Measurements from ENCODE around the gene KCNQ5. TPM values are rescaled to one million over a fixed set of nuclear protein-coding genes. Genes with fewer than 3 reads are reported as not detected.

The KCNQ5 gene
- total and polyA plus RNA-seq, 2 of the 8 experiments (the other 6 are each of a cell fraction or from before 2014, with no cell fraction given) = 0.83 to 1.2 TPM

GRCh38 chr6:73062130-73062529, 440.3 kb downstream of the KCNQ5 start (continued):
- TF ChIP-seq ATF2 (IDR thresholded peaks at IDR 0.05; ENCODE audit: low read length) (no peak), SRF (IDR thresholded peaks at IDR 0.05; ENCODE audit: low read depth, low read length) (no peak), FOSL1 (IDR thresholded peaks at IDR 0.05; ENCODE audit: insufficient read depth, low read depth, low read length) (no peak), GTF2F1 (IDR thresholded peaks at IDR 0.05; ENCODE audit: borderline replicate concordance, low read depth, low read length) (no peak)

Measured in H1 (cell line).